Trophoblast cell (in vitro differentiated cells and primary cell): ENCODE data around the gene TOR1AIP2.
"Not testable (repeated sequence)": the region's sequence is repeated elsewhere in the genome, so short reads cannot be mapped to it uniquely, and the experiment has no call there.

ENCODE experiments used
- DNase-seq, 2 donors: peaks; one replicate each; pipeline ENCODE4 v3.0.0-alpha.2; 2016
- H2AFZ ChIP-seq: 2 replicates; pipeline ENCODE4 v1.6.1; 2013; ENCODE audit warnings: low read length, moderate library complexity, mild to moderate bottlenecking; ENCODE audit not compliant: insufficient read depth, poor library complexity
- H2AK5ac ChIP-seq: 2 replicates; pipeline ENCODE4 v1.6.1; 2013; ENCODE audit warnings: mild to moderate bottlenecking, low read length
- H2BK120ac ChIP-seq: 2 replicates; pipeline ENCODE4 v1.6.1; 2013; ENCODE audit warnings: low read length, mild to moderate bottlenecking, moderate library complexity; ENCODE audit not compliant: insufficient read depth, poor library complexity
- H2BK12ac ChIP-seq: 2 replicates; pipeline ENCODE4 v1.6.1; 2013; ENCODE audit warnings: mild to moderate bottlenecking, low read length, moderate library complexity
- H2BK5ac ChIP-seq: 2 replicates; pipeline ENCODE4 v1.6.1; 2013; ENCODE audit warnings: low read length, low read depth, moderate library complexity, mild to moderate bottlenecking; ENCODE audit not compliant: poor library complexity
- H3K14ac ChIP-seq: 2 replicates; pipeline ENCODE4 v1.6.1; 2013; ENCODE audit warnings: mild to moderate bottlenecking, low read length
- H3K18ac ChIP-seq: 2 replicates; pipeline ENCODE4 v1.6.1; 2013; ENCODE audit warnings: mild to moderate bottlenecking, low read length
- H3K23ac ChIP-seq: 2 replicates; pipeline ENCODE4 v1.6.1; 2013; ENCODE audit warnings: low read length
- H3K27ac ChIP-seq: 2 replicates; pipeline ENCODE4 v1.5.1; 2013; ENCODE audit warnings: low read depth, mild to moderate bottlenecking, inconsistent platforms, low read length, moderate library complexity
- H3K27me3 ChIP-seq: 2 replicates; pipeline ENCODE4 v1.6.1; 2013; ENCODE audit warnings: inconsistent platforms, mild to moderate bottlenecking, low read length, moderate library complexity; ENCODE audit not compliant: insufficient read depth
- H3K36me3 ChIP-seq, 2 experiments: 1 replicate in 1 of 2; 2 replicates in 1 of 2; pipeline ENCODE4 v1.6.1; 2013; ENCODE audit warnings: low read length in 2 of 2, mild to moderate bottlenecking in 2 of 2, moderate library complexity in 1 of 2; ENCODE audit not compliant: insufficient read depth in 2 of 2, control insufficient read depth in 1 of 2
- H3K4ac ChIP-seq: 2 replicates; pipeline ENCODE4 v1.6.1; 2013; ENCODE audit warnings: low read depth, mild to moderate bottlenecking, low read length, moderate library complexity
- H3K4me1 ChIP-seq, 2 experiments: 1 replicate in 1 of 2; 2 replicates in 1 of 2; pipeline ENCODE4 v1.6.1; 2013; ENCODE audit warnings: low read length in 2 of 2, mild to moderate bottlenecking in 2 of 2, moderate library complexity in 1 of 2; ENCODE audit not compliant: insufficient read depth in 2 of 2, control insufficient read depth in 1 of 2
- H3K4me2 ChIP-seq: 2 replicates; pipeline ENCODE4 v1.6.1; 2013; ENCODE audit warnings: inconsistent platforms, mild to moderate bottlenecking, low read length, moderate library complexity
- H3K4me3 ChIP-seq: 2 replicates; pipeline ENCODE4 v1.5.1; 2013; ENCODE audit warnings: mild to moderate bottlenecking, low read depth, low read length, inconsistent platforms
- H3K79me1 ChIP-seq: one replicate; pipeline ENCODE4 v1.6.1; 2013; ENCODE audit warnings: low read length
- H3K79me2 ChIP-seq: 2 replicates; pipeline ENCODE4 v1.6.1; 2013; ENCODE audit warnings: low read length, mild to moderate bottlenecking; ENCODE audit not compliant: control insufficient read depth, insufficient read depth, poor library complexity
- H3K9ac ChIP-seq: 2 replicates; pipeline ENCODE4 v1.6.1; 2013; ENCODE audit warnings: mild to moderate bottlenecking, low read length
- H3K9me3 ChIP-seq: 2 replicates; pipeline ENCODE4 v1.6.1; 2013; ENCODE audit warnings: low read depth, mild to moderate bottlenecking, control low read depth, inconsistent platforms, low read length; ENCODE audit not compliant: insufficient read depth
- H4K12ac ChIP-seq: 2 replicates; pipeline ENCODE4 v1.6.1; 2013; ENCODE audit warnings: low read depth, mild to moderate bottlenecking, low read length, moderate library complexity
- H4K8ac ChIP-seq: 2 replicates; pipeline ENCODE4 v1.6.1; 2013; ENCODE audit warnings: low read depth, mild to moderate bottlenecking, low read length, moderate library complexity
- H4K91ac ChIP-seq: one replicate; pipeline ENCODE4 v1.6.1; 2013; ENCODE audit warnings: low read depth, mild to moderate bottlenecking, low read length, moderate library complexity
- WGBS: extraction: QIAGEN DNeasy Blood & Tissue Kit; methylation state at CpG from one replicate; pipeline ENCODE4 v1.1.7; 2013; ENCODE audit warnings: missing lambda C conversion rate; ENCODE audit not compliant: insufficient read length, insufficient coverage; ENCODE audit errors: extremely low coverage; 5-methylcytosine and 5-hydroxymethylcytosine counted together

The TOR1AIP2 gene

GRCh38 chr1:179806333-179806732 lies 71.3 kb downstream of the TOR1AIP2 start:
- Histone ChIP-seq H2BK12ac (no peak overlapping the region), H3K9me3 (no peaks in the 10 kb centered on the region), H3K4me2 (no peak overlapping the region), H4K8ac (no peak overlapping the region), H3K4me3 (no peak overlapping the region), H3K27ac (no peak overlapping the region), H2AK5ac (no peak overlapping the region), H3K9ac (no peak overlapping the region), H2BK120ac (no peak overlapping the region), H2AFZ (no peak overlapping the region), H3K23ac (peak overlapping the region; percentile 10), H3K27me3 (no peaks in the 10 kb centered on the region), H3K79me2 (no peaks in the 10 kb centered on the region), H3K36me3 (no peaks in the 10 kb centered on the region), H3K18ac (no peak overlapping the region), H3K14ac (no peak overlapping the region), H4K12ac (no peak overlapping the region), H3K79me1 (no peaks in the 10 kb centered on the region), H3K4me1 (peaks cover 4 to 10% of the 10 kb centered on the region in 2 experiments), H3K4ac (no peak overlapping the region), H4K91ac (no peak overlapping the region), H2BK5ac (no peak overlapping the region)
- WGBS = no CpG with 5 or more reads among the region's 4 CpGs
- DNase-seq = peak; percentile 73 to 79

GRCh38 chr1:179805291-179806195 lies 72.1 kb downstream of the TOR1AIP2 start:
- Histone ChIP-seq H4K12ac (no peak overlapping the region), H2BK12ac (no peak overlapping the region), H3K23ac (no peak overlapping the region), H3K36me3 (no peaks in the 10 kb centered on the region), H3K4me3 (no peak overlapping the region), H2AK5ac (no peak overlapping the region), H3K79me1 (no peaks in the 10 kb centered on the region), H2AFZ (no peak overlapping the region), H3K4me1 (peaks cover 4 to 10% of the 10 kb centered on the region in 2 experiments), H4K91ac (no peak overlapping the region), H3K9me3 (no peaks in the 10 kb centered on the region), H3K27ac (no peak overlapping the region), H3K27me3 (no peaks in the 10 kb centered on the region), H3K79me2 (no peaks in the 10 kb centered on the region), H2BK120ac (no peak overlapping the region), H3K14ac (no peak overlapping the region), H2BK5ac (no peak overlapping the region), H3K4me2 (no peak overlapping the region), H3K18ac (no peak overlapping the region), H3K4ac (no peak overlapping the region), H3K9ac (no peak overlapping the region), H4K8ac (no peak overlapping the region)
- DNase-seq = peak; percentile 86 to 89
- no CpG with 5 or more reads among the region's 19 CpGs for WGBS

- not testable (repeated sequence) for H2BK5ac ChIP-seq, H2AK5ac ChIP-seq, H3K4me2 ChIP-seq, H4K8ac ChIP-seq, H4K12ac ChIP-seq, H3K79me2 ChIP-seq, H4K91ac ChIP-seq, H2AFZ ChIP-seq, H3K14ac ChIP-seq, DNase-seq, H3K27ac ChIP-seq, H3K4me3 ChIP-seq, H2BK12ac ChIP-seq, H3K9me3 ChIP-seq, H3K9ac ChIP-seq, H2BK120ac ChIP-seq, H3K18ac ChIP-seq, H3K23ac ChIP-seq, H3K4ac ChIP-seq, H3K36me3 ChIP-seq, H3K79me1 ChIP-seq, H3K27me3 ChIP-seq
- no CpG with 5 or more reads among the region's 2 CpGs for WGBS
- H3K4me1 ChIP-seq = peaks cover 4 to 10% of the 10 kb centered on the region in 2 experiments
These were observed 73.2 kb downstream of the TOR1AIP2 start for GRCh38 chr1:179804417-179804816.

GRCh38 chr1:179803918-179804317 lies 73.7 kb downstream of the TOR1AIP2 start:
- H3K27ac ChIP-seq = no peak overlapping the region
- H2BK120ac ChIP-seq = no peak overlapping the region
- no peak overlapping the region for H2AFZ ChIP-seq
- no peak overlapping the region for H3K9ac ChIP-seq
- no peak overlapping the region for H3K23ac ChIP-seq
- H3K18ac ChIP-seq = no peak overlapping the region
- no peak overlapping the region for H4K12ac ChIP-seq
- H3K4ac ChIP-seq = no peak overlapping the region
- WGBS = no CpG with 5 or more reads among the region's 1 CpG
- H3K36me3 ChIP-seq = no peaks in the 10 kb centered on the region
- no peak overlapping the region for H4K8ac ChIP-seq
- no peaks in the 10 kb centered on the region for H3K9me3 ChIP-seq
- no peaks in the 10 kb centered on the region for H3K27me3 ChIP-seq
- H3K4me2 ChIP-seq = no peak overlapping the region
- H4K91ac ChIP-seq = no peak overlapping the region
- no peak overlapping the region for H3K4me3 ChIP-seq
- no peak overlapping the region for H2BK12ac ChIP-seq
- H3K14ac ChIP-seq = no peak overlapping the region
- no peak overlapping the region for H2BK5ac ChIP-seq
- no peak overlapping the region for H2AK5ac ChIP-seq
- no peaks in the 10 kb centered on the region for H3K79me1 ChIP-seq
- H3K4me1 ChIP-seq = peaks cover 4 to 10% of the 10 kb centered on the region in 2 experiments
- no peak for DNase-seq
- H3K79me2 ChIP-seq = no peaks in the 10 kb centered on the region
